B cell (primary cell): ENCODE data around the gene SUGCT. TPM values are rescaled to one million over a fixed set of nuclear protein-coding genes. Genes with fewer than 3 reads are reported as not detected.

Experiments
- ATAC-seq: fragments of 200-7000 bp; cut with Tn5 transposase; one replicate; pipeline ENCODE4 v1.10.0; 2021; ENCODE audit warnings: low read depth, mild to moderate bottlenecking, moderate number of reproducible peaks, moderate library complexity
- CTCF ChIA-PET: fragments of 350-600 bp; sonication (Branson Sonifier 250); formaldehyde crosslinking; loops from one replicate; lab custom pipeline; 2021; ENCODE audit warnings: antibody characterized with exemption, inconsistent platforms; lab: Charles Lee
- POLR2A ChIA-PET: fragments of 350-600 bp; sonication (Branson Sonifier 250); formaldehyde crosslinking; loops from one replicate; lab custom pipeline; 2021; ENCODE audit warnings: antibody characterized with exemption; lab: Charles Lee
- DNase-seq: peaks from one replicate; pipeline ENCODE4 v3.0.0; 2013
- H2AFZ ChIP-seq: 2 replicates; pipeline ENCODE4 v1.6.1; 2012; ENCODE audit warnings: mild to moderate bottlenecking, low read depth, low read length; ENCODE audit not compliant: insufficient read depth, poor library complexity, severe bottlenecking
- H3K27ac ChIP-seq, 2 donors: 1 replicate in 1 of 2; 2 replicates in 1 of 2; pipeline ENCODE4 v1.5.1; 2012 to 2013; ENCODE audit warnings: low read length in 2 of 2, mild to moderate bottlenecking in 2 of 2, moderate library complexity in 1 of 2
- H3K27me3 ChIP-seq, 4 experiments: fragments of 200-600 bp in 1 of 4; sonication (generic) in 1 of 4; replicated peaks in 1 of 4; 1 replicate in 2 of 4; 2 replicates in 2 of 4; pipeline versions ENCODE4 v1.6.1 to v1.7.0; 2013 to 2016; ENCODE audit warnings: low read length in 3 of 4, mild to moderate bottlenecking in 2 of 4, mixed read lengths in 1 of 4, moderate library complexity in 1 of 4; ENCODE audit not compliant: insufficient read depth in 4 of 4, control insufficient read depth in 3 of 4; ENCODE audit errors: control extremely low read depth in 1 of 4
- H3K36me3 ChIP-seq, 2 experiments: replicated peaks in 1 of 2; 1 replicate in 1 of 2; 2 replicates in 1 of 2; pipeline versions ENCODE4 v1.6.1 to v1.7.1; 2013; ENCODE audit warnings: low read length in 1 of 2; ENCODE audit not compliant: insufficient read depth in 2 of 2, control insufficient read depth in 1 of 2; ENCODE audit errors: control extremely low read depth in 1 of 2, extremely low read depth in 1 of 2
- H3K4me1 ChIP-seq, 2 donors: fragments of 200-600 bp in 1 of 2; sonication (generic) in 1 of 2; 1 replicate in 1 of 2; 2 replicates in 1 of 2; pipeline versions ENCODE4 v1.5.1 to v1.6.1; 2013 to 2017; ENCODE audit warnings: low read length in 2 of 2; ENCODE audit not compliant: control insufficient read depth in 2 of 2, insufficient read depth in 2 of 2
- H3K4me2 ChIP-seq: replicated peaks from 2 replicates; pipeline ENCODE3; 2012; ENCODE audit warnings: mild to moderate bottlenecking, low read depth, low read length; ENCODE audit not compliant: poor library complexity, severe bottlenecking
- H3K4me3 ChIP-seq, 5 experiments: fragments of 200-600 bp in 1 of 5; sonication (generic) in 1 of 5; 1 replicate in 3 of 5; 2 replicates in 2 of 5; pipeline versions ENCODE4 v1.5.1 to v1.7.0; 2011 to 2016; ENCODE audit warnings: low read length in 4 of 5, mild to moderate bottlenecking in 4 of 5, low read depth in 2 of 5, control low read depth in 1 of 5, moderate library complexity in 1 of 5; ENCODE audit not compliant: insufficient read depth in 1 of 5; ENCODE audit errors: control extremely low read depth in 1 of 5, extremely low read depth in 1 of 5
- H3K79me2 ChIP-seq: fragments of 200-600 bp; sonication (generic); one replicate; pipeline ENCODE4 v1.6.0; 2016; ENCODE audit warnings: low read length; ENCODE audit not compliant: control insufficient read depth, insufficient read depth
- H3K9ac ChIP-seq: fragments of 200-600 bp; sonication (generic); 2 replicates; pipeline ENCODE4 v1.6.1; 2017; ENCODE audit warnings: mild to moderate bottlenecking, low read length, moderate library complexity
- H3K9me3 ChIP-seq, 3 donors: one replicate each; pipeline versions ENCODE4 v1.6.1 to v1.7.1; 2013; ENCODE audit warnings: low read length in 2 of 3; ENCODE audit not compliant: control insufficient read depth in 2 of 3, insufficient read depth in 1 of 3; ENCODE audit errors: control extremely low read depth in 1 of 3
- H4K20me1 ChIP-seq: 2 replicates; pipeline ENCODE4 v1.6.0; 2012; ENCODE audit warnings: mild to moderate bottlenecking, low read length; ENCODE audit not compliant: insufficient read depth, control insufficient read depth, poor library complexity, severe bottlenecking
- H3K27ac Mint-ChIP-seq: one replicate; pipeline ENCODE4 v1.8.0; 2021; ENCODE audit warnings: mixed read lengths
- H3K27me3 Mint-ChIP-seq: one replicate; pipeline ENCODE4 v1.8.0; 2021; ENCODE audit warnings: mixed read lengths
- H3K4me1 Mint-ChIP-seq: one replicate; pipeline ENCODE4 v1.8.0; 2021; ENCODE audit warnings: mixed read lengths
- H3K4me3 Mint-ChIP-seq: one replicate; pipeline ENCODE4 v1.8.0; 2021; ENCODE audit warnings: mixed read lengths
- H3K9me3 Mint-ChIP-seq: one replicate; pipeline ENCODE4 v1.8.0; 2022; ENCODE audit warnings: mixed read lengths; ENCODE audit not compliant: insufficient read depth
- EZH2 ChIP-seq: IDR thresholded peaks from 2 replicates; pipeline ENCODE4 v1.6.1; 2012; ENCODE audit warnings: borderline replicate concordance, low read depth, mild to moderate bottlenecking, moderate library complexity, low read length; ENCODE audit not compliant: insufficient read depth, poor library complexity, severe bottlenecking
- WGBS: methylation state at CpG from one replicate; pipeline ENCODE4 v1.1.5; 2013; ENCODE audit warnings: missing lambda C conversion rate; ENCODE audit not compliant: insufficient coverage; 5-methylcytosine and 5-hydroxymethylcytosine counted together
- intact Hi-C: fragments of 100-400 bp; cut with micrococcal nuclease; formaldehyde crosslinking; loops from one replicate; pipeline ENCODE4 v1.10.0; 2022
- polyA plus RNA-seq: library from polyadenylated mRNA; depleted of rRNA; stranded (reverse); fragments of >200 nt; gene quantifications from 2 replicates; pipeline ENCODE4 v1.2.3, GENCODE V29; 2012
- total RNA-seq, 2 donors: library from RNA; stranded (reverse); fragments of 120-200 nt in 1 of 2; gene quantifications; 1 replicate in 1 of 2; 2 replicates in 1 of 2; pipeline versions ENCODE4 v1.2.3 to v1.2.4, GENCODE V29; 2013 to 2022
- TF ChIP-seq, protein P1 (sequence below): fragments of 200-600 bp; IDR thresholded peaks from one replicate; pipeline ENCODE4 v1.8.0; 2022; ENCODE audit warnings: antibody characterized with exemption, mild to moderate bottlenecking

The SUGCT gene
- total and polyA plus RNA-seq, 2 donors (not counting 1 experiment from before 2014, with no cell fraction given), result 0.19 to 0.86 TPM

DNA sequence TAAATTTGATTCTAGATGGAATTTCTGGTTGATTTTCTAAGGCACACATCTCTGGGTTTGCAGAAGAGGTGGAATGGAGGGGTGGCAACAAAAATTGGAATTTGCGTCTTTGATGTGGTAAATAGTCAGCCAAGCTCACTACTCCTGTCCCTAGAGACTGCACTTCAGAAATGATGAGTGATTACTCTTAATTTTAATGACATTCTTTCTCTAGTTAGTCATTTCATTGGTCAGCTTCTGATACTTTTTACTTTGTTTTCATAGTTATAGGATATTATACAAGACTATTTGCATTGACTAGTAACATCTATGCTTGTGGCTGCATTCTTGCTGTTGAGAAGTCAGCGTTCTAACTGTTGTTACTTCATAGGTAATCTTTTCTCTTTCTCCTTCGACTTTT is 658.3 kb downstream of the SUGCT start:
- Mint-ChIP-seq H3K27me3 (no peaks in the 10 kb centered on the region), H3K4me1 (no peaks in the 10 kb centered on the region), H3K4me3 (no peak overlapping the region), H3K9me3 (no peaks in the 10 kb centered on the region), H3K27ac (no peak overlapping the region)
- no peaks in the 10 kb centered on the region for H3K4me1 ChIP-seq
- ATAC-seq (no peak), DNase-seq (no peak)
- no CpG with 5 or more reads among the region's 3 CpGs for WGBS
- H3K9me3 ChIP-seq, result no peaks in the 10 kb centered on the region
- H3K27me3 ChIP-seq, result no peaks in the 10 kb centered on the region
- H3K9ac ChIP-seq, result no peak overlapping the region
- no peaks in the 10 kb centered on the region for H4K20me1 ChIP-seq
- no peak overlapping the region for H2AFZ ChIP-seq
- no peak overlapping the region for H3K4me2 ChIP-seq
- ChIA-PET CTCF (no interaction called here), POLR2A (no interaction called here)
- TF ChIP-seq, protein P1, sequence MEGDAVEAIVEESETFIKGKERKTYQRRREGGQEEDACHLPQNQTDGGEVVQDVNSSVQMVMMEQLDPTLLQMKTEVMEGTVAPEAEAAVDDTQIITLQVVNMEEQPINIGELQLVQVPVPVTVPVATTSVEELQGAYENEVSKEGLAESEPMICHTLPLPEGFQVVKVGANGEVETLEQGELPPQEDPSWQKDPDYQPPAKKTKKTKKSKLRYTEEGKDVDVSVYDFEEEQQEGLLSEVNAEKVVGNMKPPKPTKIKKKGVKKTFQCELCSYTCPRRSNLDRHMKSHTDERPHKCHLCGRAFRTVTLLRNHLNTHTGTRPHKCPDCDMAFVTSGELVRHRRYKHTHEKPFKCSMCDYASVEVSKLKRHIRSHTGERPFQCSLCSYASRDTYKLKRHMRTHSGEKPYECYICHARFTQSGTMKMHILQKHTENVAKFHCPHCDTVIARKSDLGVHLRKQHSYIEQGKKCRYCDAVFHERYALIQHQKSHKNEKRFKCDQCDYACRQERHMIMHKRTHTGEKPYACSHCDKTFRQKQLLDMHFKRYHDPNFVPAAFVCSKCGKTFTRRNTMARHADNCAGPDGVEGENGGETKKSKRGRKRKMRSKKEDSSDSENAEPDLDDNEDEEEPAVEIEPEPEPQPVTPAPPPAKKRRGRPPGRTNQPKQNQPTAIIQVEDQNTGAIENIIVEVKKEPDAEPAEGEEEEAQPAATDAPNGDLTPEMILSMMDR, result no peak
- TF ChIP-seq EZH2, result no peak
- H3K27ac ChIP-seq, result no peak overlapping the region
- intact Hi-C loops, result no loop called here
- no peaks in the 10 kb centered on the region for H3K79me2 ChIP-seq
- no peak overlapping the region for H3K4me3 ChIP-seq
- no peaks in the 10 kb centered on the region for H3K36me3 ChIP-seq

DNA sequence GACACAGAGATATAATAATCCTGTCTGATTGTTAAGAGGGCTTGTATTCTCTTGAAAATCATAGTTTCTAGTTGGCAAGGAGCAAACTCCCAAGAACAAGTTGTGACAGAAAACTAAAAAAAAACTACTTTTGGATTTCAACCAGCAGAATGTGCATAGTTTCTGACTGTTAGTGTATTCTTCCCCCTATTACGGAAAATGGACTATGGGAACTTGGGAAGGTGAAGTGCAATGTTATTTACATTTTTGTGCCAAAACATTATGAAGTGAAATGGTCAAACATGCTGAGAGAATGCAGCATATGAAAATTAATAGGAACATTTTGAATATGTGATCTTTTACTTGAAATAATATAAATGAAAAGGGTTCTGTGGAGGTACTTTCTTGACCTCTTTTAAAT is 660.8 kb downstream of the SUGCT start:
- Histone ChIP-seq H3K4me1 (no peaks in the 10 kb centered on the region), H3K36me3 (no peaks in the 10 kb centered on the region), H4K20me1 (no peaks in the 10 kb centered on the region), H3K9me3 (no peaks in the 10 kb centered on the region), H3K4me2 (no peak overlapping the region), H3K27ac (no peak overlapping the region), H3K4me3 (no peak overlapping the region), H3K79me2 (no peaks in the 10 kb centered on the region), H3K9ac (no peak overlapping the region), H2AFZ (no peak overlapping the region), H3K27me3 (no peaks in the 10 kb centered on the region)
- Mint-ChIP-seq H3K27ac (no peak overlapping the region), H3K9me3 (no peaks in the 10 kb centered on the region), H3K4me3 (no peak overlapping the region), H3K27me3 (no peaks in the 10 kb centered on the region), H3K4me1 (no peaks in the 10 kb centered on the region)
- DNase-seq (no peak), ATAC-seq (no peak)
- POLR2A ChIA-PET, result no interaction called here
- intact Hi-C loops, result no loop called here
- TF ChIP-seq, protein P1, result no peak
- TF ChIP-seq EZH2, result no peak
- CTCF ChIA-PET, result no interaction called here
- no CpG with 5 or more reads among the region's 1 CpG for WGBS
